Right lobe of liver (tissue), 6 donors: Measurements from ENCODE around the gene KCND3. TPM values are rescaled to one million over a fixed set of nuclear protein-coding genes. Genes with fewer than 3 reads are reported as not detected.
A peak's percentile ranks its signal among the peaks of the same experiment; 100 is the strongest.

ENCODE experiments used
- ATAC-seq, 4 donors: fragments of 200-7000 bp; cut with Tn5 transposase; one replicate each; pipeline ENCODE4 v1.9.1; 2020; ENCODE audit warnings: mild to moderate bottlenecking in 4 of 4, moderate library complexity in 4 of 4
- DNase-seq, 3 donors: peaks; one replicate each; pipeline ENCODE4 v3.0.0-alpha.2; 2020
- H3K27ac ChIP-seq, 3 donors: fragments of 200-600 bp; one replicate each; pipeline ENCODE4 v1.8.0; 2022
- H3K27me3 ChIP-seq, 2 donors: fragments of 200-600 bp; one replicate each; pipeline ENCODE4 v1.8.0; 2022
- H3K36me3 ChIP-seq, 4 donors: fragments of 200-600 bp; sonication (generic) in 1 of 4; one replicate each; pipeline versions ENCODE4 v1.5.1 to v1.8.0; 2017 to 2022; ENCODE audit warnings: control low read depth in 1 of 4
- H3K4me1 ChIP-seq, 4 donors: fragments of 200-600 bp; sonication (generic) in 1 of 4; one replicate each; pipeline versions ENCODE4 v1.5.1 to v1.8.0; 2017 to 2022; ENCODE audit warnings: control low read depth in 1 of 4
- H3K4me3 ChIP-seq, 3 donors: fragments of 200-600 bp; one replicate each; pipeline ENCODE4 v1.8.0; 2022
- H3K9me3 ChIP-seq, 4 donors: fragments of 200-600 bp; sonication (generic) in 1 of 4; one replicate each; pipeline versions ENCODE4 v1.5.1 to v1.8.0; 2017 to 2022; ENCODE audit warnings: control low read depth in 1 of 4
- CTCF ChIP-seq, 4 donors: fragments of 200-600 bp in 3 of 4; fragments of 450-650 bp in 1 of 4; IDR thresholded peaks; one replicate each; pipeline versions ENCODE4 v1.5.1 to v1.8.0; 2016 to 2022; ENCODE audit warnings: antibody characterized with exemption in 4 of 4, mild to moderate bottlenecking in 2 of 4
- POLR2A ChIP-seq: fragments of 450-650 bp; IDR thresholded peaks from one replicate; pipeline ENCODE4 v1.6.1; 2017; ENCODE audit warnings: antibody characterized with exemption, mild to moderate bottlenecking
- WGBS: methylation state at CpG from one replicate; pipeline ENCODE4 v1.1.6; 2018; ENCODE audit warnings: low coverage, low lambda C conversion rate; ENCODE audit not compliant: insufficient coverage; ENCODE audit errors: missing lambda C conversion rate; 5-methylcytosine and 5-hydroxymethylcytosine counted together
- intact Hi-C, 2 donors: fragments of 100-400 bp; cut with DNase I; formaldehyde crosslinking; loops; one replicate each; pipeline versions ENCODE4 v1.11.2 to v1.14.1; 2022
- total RNA-seq, 6 experiments: library from RNA; depleted of rRNA in 2 of 6; stranded (reverse); fragments of >200 nt in 2 of 6; fragmentation: NEBNext Ultra II Directional in 3 of 6; extraction: Animal tissue kit (Norgen Biotek cat#: 25700) in 3 of 6; gene quantifications; one replicate each; pipeline versions ENCODE4 v1.1.0 to v1.2.4, GENCODE V29; 2016 to 2023
- donor health status: DM: no; HTN: yes; CAD: no.
- donor health status: DM: no; HTN: no; CAD: no.
- donor health status: DM: no; HTN: no; CAD: no.
- donor health status: DM: no; HTN: yes; CAD: no.
- donor health status: DM: no; HTN: yes; CAD: no.

KCND3 gene
- total RNA-seq, 6 experiments from 2014 or later, result 8.1 to 25.5 (median 16.2) TPM

- intact Hi-C loops, result no loop called here
- Histone ChIP-seq H3K9me3 (no peaks in the 10 kb centered on the region), H3K4me3 (no peak overlapping the region), H3K27me3 (no peaks in the 10 kb centered on the region), H3K27ac (no peak overlapping the region), H3K36me3 (no peaks in the 10 kb centered on the region), H3K4me1 (peaks cover 0 to 6% (median 0%) of the 10 kb centered on the region in 4 donors)
- DNase-seq (no peak), ATAC-seq (no peak)
- WGBS, result 87% methylated on average over 2 of the region's 2 CpGs
- TF ChIP-seq POLR2A (no peak), CTCF (IDR thresholded peaks at IDR 0.05) (no peak)
Observed at GRCh38 chr1:111776391-111776790, 213.1 kb downstream of the KCND3 start.

GRCh38 chr1:111775966-111776365 lies 213.5 kb downstream of the KCND3 start:
- H3K9me3 ChIP-seq, result no peaks in the 10 kb centered on the region
- no peak overlapping the region for H3K4me3 ChIP-seq
- H3K27ac ChIP-seq, result no peak overlapping the region
- H3K27me3 ChIP-seq, result no peaks in the 10 kb centered on the region
- peaks cover 0 to 6% (median 0%) of the 10 kb centered on the region in 4 donors for H3K4me1 ChIP-seq
- TF ChIP-seq CTCF (IDR thresholded peaks at IDR 0.05) (no peak), POLR2A (no peak)
- no peaks in the 10 kb centered on the region for H3K36me3 ChIP-seq
- ATAC-seq (no peak), DNase-seq (no peak)
- 80% methylated on average over 8 of the region's 9 CpGs for WGBS
- intact Hi-C loops, result no loop called here

GRCh38 chr1:111770916-111771315 lies 218.6 kb downstream of the KCND3 start:
- no peak for DNase-seq
- WGBS, result 67% methylated on average over 4 of the region's 4 CpGs
- intact Hi-C loops, result no loop called here
- Histone ChIP-seq H3K4me3 (no peak overlapping the region), H3K4me1 (peaks cover 0 to 6% (median 0%) of the 10 kb centered on the region in 4 donors), H3K27ac (no peak overlapping the region), H3K36me3 (peaks cover 0 to 15% (median 5%) of the 10 kb centered on the region in 4 donors), H3K9me3 (no peaks in the 10 kb centered on the region), H3K27me3 (no peaks in the 10 kb centered on the region)
- TF ChIP-seq POLR2A (no peak), CTCF (IDR thresholded peaks at IDR 0.05) (no peak)
- no peak for ATAC-seq

- WGBS, result 13% methylated on average over 6 of the region's 6 CpGs
- no peaks in the 10 kb centered on the region for H3K27me3 ChIP-seq
- peak overlapping the region in 2 of 3 donors; percentile 4 to 24 for H3K27ac ChIP-seq
- peaks cover 0 to 6% (median 0%) of the 10 kb centered on the region in 4 donors for H3K4me1 ChIP-seq
- peak overlapping the region in 1 of 3 donors; percentile 8 for H3K4me3 ChIP-seq
- intact Hi-C loops, result no loop called here
- peaks cover 0 to 24% (median 5%) of the 10 kb centered on the region in 4 donors for H3K36me3 ChIP-seq
- TF ChIP-seq CTCF (IDR thresholded peaks at IDR 0.05) (peak; percentile 78 to 94 (median 88)), POLR2A (no peak)
- DNase-seq (no peak), ATAC-seq (peak; percentile 87 to 92 (median 90))
- H3K9me3 ChIP-seq, result no peaks in the 10 kb centered on the region
Observed at GRCh38 chr1:111769517-111770146, 219.8 kb downstream of the KCND3 start.
